Measurements from ENCODE around the gene RPUSD4.

The RPUSD4 gene

DNA sequence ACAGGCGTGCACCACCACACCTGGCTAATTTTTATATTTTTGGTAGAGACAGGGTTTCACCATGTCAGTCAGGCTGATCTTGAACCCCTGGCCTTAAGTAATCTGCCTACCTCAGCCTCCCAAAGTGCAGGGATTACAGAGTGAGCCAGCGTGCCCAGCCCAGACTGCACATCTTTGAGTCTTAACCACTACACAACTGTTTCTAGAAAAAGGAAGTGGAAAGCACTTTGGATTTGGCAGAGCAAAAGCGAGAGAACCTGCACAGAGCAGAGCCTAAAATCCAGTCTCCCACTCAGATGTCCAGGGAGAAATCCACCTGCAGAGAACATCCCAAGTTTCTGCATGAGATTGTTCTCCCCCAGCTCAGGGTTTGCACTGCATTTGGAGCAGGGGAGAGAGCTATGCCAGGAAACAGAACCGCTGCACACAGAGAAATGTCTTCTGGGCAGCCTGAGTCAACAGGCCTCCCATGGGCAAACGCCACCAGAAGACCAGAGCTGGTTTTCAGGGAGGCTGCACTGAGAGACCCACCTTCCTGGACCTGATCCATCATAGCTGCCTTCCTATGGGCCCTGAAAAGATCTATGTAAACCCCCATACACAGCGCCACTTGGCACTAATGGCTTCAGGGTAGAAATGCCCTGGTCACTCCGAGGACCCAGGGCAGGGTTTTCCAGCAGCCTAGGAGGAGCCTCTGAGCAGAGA, 54.0 kb downstream of the RPUSD4 start:
- DNase-seq (ENCODE audit: low read depth) = no peak

- no peak for DNase-seq (ENCODE audit: low read depth)
Measured at GRCh38 chr11:126156814-126157213, 54.6 kb downstream of the RPUSD4 start.

DNA sequence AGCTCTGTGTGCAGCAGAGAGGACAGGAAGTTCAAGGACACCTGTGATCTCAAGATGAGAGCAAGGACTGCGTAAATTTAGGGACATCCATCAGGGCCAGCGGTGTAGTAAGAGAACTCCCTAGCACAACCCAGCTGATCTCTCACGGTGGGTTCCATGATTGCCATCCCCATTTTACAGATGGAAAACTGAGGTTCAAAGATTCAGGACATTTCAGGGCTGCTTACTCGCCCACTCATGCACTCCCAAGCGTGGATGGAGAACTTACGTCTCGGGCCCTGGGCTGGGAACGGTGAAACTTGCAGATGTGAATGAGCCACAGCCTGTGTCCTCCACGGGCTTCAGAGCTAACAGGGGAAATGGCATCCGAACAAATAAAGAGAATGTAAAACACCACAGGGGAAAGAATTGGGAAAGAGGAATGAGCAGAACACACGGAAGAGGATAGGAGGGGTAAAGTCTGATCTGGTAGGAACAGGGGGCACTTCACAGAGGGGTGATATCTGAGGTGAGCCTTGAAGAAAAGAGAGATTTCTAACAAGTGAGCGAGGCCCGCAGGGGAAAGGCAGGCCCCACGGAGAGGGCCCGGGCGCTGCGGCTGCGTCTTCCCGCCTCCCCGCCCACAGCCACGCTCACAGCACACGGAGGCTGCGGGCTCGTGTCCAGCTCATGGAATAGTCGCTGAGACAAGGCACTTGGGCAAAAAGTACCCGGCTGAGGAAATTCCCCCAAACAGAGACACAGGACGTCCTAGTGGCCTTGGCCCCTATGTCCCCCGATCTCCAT, 55.9 kb downstream of the RPUSD4 start:
- DNase-seq (ENCODE audit: low read depth) = no peak

DNA sequence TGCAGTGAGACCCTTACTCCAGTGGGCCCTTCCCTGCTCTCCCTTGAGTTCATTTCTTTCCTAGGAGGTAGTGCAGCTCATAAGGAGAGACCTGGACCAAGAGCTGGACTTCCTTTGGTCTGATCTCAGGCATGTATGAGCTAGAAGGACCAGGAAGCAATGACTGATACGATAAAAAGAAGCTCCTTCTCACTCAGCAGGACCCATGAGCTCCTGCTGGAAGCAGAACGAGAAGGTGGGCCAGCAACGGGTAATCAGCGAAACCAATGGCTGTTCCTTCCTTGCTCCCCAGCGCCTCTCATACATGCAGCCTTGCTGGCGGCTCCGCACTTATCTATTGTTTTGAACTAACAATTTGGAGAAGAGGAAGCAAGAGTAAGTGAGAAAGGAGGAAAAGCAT, 56.8 kb downstream of the RPUSD4 start:
- no peak for DNase-seq (ENCODE audit: low read depth)

DNA sequence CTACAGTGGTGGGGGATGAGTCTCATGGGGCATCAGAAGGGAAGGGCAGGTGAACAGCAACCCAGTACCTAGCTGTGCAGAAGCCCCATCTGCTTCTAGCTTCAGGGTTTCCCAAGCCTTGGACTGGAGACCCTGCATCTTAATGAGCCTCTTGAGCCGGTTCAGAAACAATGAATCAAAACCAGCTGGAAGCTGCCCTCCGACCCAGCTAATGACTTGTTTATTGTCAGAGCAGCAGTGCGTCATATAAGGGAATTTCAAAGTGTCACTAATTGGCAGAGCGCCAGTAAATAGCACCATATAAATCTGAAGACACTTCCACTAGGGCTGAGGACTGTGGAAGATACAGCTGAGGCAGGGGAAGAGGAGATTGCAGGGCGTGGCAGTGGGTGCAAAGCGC, 57.5 kb downstream of the RPUSD4 start:
- no peak for DNase-seq (ENCODE audit: low read depth)

GRCh38 chr11:126153006-126153405, 58.4 kb downstream of the RPUSD4 start:
- no peak for DNase-seq (ENCODE audit: low read depth)

GRCh38 chr11:126152586-126152985, 58.9 kb downstream of the RPUSD4 start:
- DNase-seq (ENCODE audit: low read depth) = no peak

GRCh38 chr11:126152152-126152551, 59.3 kb downstream of the RPUSD4 start:
- DNase-seq (ENCODE audit: low read depth) = no peak
